ENCODE data around the gene ZNF710.

DNA sequence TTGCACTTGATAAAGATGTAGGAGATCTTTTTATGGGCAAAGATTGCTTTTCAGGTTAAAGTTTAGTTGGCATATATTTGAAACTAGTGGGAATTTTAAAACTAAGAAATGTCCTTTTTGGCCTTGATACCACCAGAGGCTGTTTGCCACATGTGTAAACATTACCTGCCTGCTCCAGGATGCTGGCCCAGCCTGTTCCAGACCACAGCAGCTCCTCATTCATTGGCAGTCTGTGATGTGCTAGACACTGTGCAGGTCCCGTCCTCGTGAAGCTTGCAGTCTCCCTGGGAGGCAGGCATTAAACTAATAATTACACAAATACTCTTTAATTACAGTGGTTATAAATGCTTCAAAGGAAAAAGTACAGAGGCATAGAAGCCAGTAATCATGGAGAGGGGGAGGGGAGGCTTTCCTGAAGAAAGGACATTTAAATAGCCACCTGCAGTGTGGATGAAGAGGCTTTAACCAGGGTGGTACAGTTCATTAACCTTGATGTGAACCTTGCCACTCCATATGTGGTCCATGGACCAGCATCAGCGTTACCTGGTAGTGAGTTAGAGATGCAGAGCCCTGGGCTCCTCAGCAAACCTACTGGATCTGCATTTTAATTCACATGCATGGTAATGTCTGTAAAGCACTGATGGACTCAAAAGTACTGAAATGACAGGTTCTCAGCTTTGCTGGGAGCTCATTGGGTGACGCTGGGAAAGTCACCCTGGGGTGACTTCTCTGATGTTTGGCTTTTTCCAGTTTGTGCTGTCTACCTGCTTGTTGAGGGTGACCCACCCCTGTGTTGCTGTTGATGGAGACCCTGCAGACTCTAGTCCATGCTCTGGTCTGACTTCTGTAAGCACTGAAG, 5.3 kb downstream of the ZNF710 start:
- TF ChIP-seq, protein P1, sequence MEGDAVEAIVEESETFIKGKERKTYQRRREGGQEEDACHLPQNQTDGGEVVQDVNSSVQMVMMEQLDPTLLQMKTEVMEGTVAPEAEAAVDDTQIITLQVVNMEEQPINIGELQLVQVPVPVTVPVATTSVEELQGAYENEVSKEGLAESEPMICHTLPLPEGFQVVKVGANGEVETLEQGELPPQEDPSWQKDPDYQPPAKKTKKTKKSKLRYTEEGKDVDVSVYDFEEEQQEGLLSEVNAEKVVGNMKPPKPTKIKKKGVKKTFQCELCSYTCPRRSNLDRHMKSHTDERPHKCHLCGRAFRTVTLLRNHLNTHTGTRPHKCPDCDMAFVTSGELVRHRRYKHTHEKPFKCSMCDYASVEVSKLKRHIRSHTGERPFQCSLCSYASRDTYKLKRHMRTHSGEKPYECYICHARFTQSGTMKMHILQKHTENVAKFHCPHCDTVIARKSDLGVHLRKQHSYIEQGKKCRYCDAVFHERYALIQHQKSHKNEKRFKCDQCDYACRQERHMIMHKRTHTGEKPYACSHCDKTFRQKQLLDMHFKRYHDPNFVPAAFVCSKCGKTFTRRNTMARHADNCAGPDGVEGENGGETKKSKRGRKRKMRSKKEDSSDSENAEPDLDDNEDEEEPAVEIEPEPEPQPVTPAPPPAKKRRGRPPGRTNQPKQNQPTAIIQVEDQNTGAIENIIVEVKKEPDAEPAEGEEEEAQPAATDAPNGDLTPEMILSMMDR (IDR thresholded peaks at IDR 0.05), result no peak
- TF ChIP-seq POLR2A (IDR thresholded peaks at IDR 0.05), result no peak

Data from adrenal gland (tissue), 5 donors.